Kidney epithelial cell (primary cell): ENCODE data around the gene SPAG9. TPM values are rescaled to one million over a fixed set of nuclear protein-coding genes. Genes with fewer than 3 reads are reported as not detected.

Experiments used
- DNase-seq: peaks from one replicate; pipeline ENCODE4 v3.0.0-alpha.2; 2010; ENCODE audit warnings: low read depth
- H3K27me3 ChIP-seq: 2 replicates; pipeline ENCODE4 v1.6.0; 2011; ENCODE audit warnings: low read length; ENCODE audit not compliant: control insufficient read depth, insufficient read depth
- H3K36me3 ChIP-seq: 2 replicates; pipeline ENCODE4 v1.5.1; 2011; ENCODE audit warnings: low read length; ENCODE audit not compliant: control insufficient read depth, insufficient read depth
- H3K4me3 ChIP-seq: 2 replicates; pipeline ENCODE4 v1.5.1; 2011; ENCODE audit warnings: low read depth, mild to moderate bottlenecking, control low read depth, low read length
- CTCF ChIP-seq: IDR thresholded peaks from 2 replicates; pipeline ENCODE4 v1.5.1; 2011; ENCODE audit warnings: mild to moderate bottlenecking, moderate library complexity, low read length, control low read depth, inconsistent platforms; ENCODE audit not compliant: insufficient read depth, poor library complexity, severe bottlenecking
- total RNA-seq: library from RNA; depleted of rRNA; stranded (reverse); fragments of >200 nt; gene quantifications from 2 replicates; pipeline ENCODE4 v1.2.3, GENCODE V29; 2015

The SPAG9 gene
- total RNA-seq, 1 donor from 2014 or later: 85.5 TPM

- no peak for TF ChIP-seq CTCF
- DNase-seq: no peak
- Histone ChIP-seq H3K4me3 (no peak overlapping the region), H3K27me3 (no peaks in the 10 kb centered on the region), H3K36me3 (no peaks in the 10 kb centered on the region)
Measured at GRCh38 chr17:51144266-51145022, 23.8 kb upstream of the SPAG9 start.

GRCh38 chr17:51142597-51142996 is 21.9 kb upstream of the SPAG9 start:
- Histone ChIP-seq H3K27me3 (no peaks in the 10 kb centered on the region), H3K4me3 (no peak overlapping the region), H3K36me3 (no peaks in the 10 kb centered on the region)
- DNase-seq: no peak
- no peak for TF ChIP-seq CTCF

- no peak for DNase-seq
- no peak overlapping the region for H3K4me3 ChIP-seq
- no peaks in the 10 kb centered on the region for H3K27me3 ChIP-seq
- H3K36me3 ChIP-seq: no peaks in the 10 kb centered on the region
- no peak for TF ChIP-seq CTCF
Measured at GRCh38 chr17:51135956-51136355, 15.3 kb upstream of the SPAG9 start.

- H3K36me3 ChIP-seq: no peaks in the 10 kb centered on the region
- no peak overlapping the region for H3K4me3 ChIP-seq
- no peak for DNase-seq
- no peak for TF ChIP-seq CTCF
- no peaks in the 10 kb centered on the region for H3K27me3 ChIP-seq
Measured at GRCh38 chr17:51133365-51133764, 12.7 kb upstream of the SPAG9 start.

- Histone ChIP-seq H3K36me3 (no peaks in the 10 kb centered on the region), H3K27me3 (no peaks in the 10 kb centered on the region), H3K4me3 (no peak overlapping the region)
- no peak for DNase-seq
- TF ChIP-seq CTCF: no peak
Measured at GRCh38 chr17:51132964-51133319, 12.3 kb upstream of the SPAG9 start.

GRCh38 chr17:51128076-51128475 is 7.4 kb upstream of the SPAG9 start:
- no peak for DNase-seq
- H3K27me3 ChIP-seq: no peaks in the 10 kb centered on the region
- TF ChIP-seq CTCF: no peak
- H3K4me3 ChIP-seq: no peak overlapping the region
- H3K36me3 ChIP-seq: no peaks in the 10 kb centered on the region
